Activated T-cell treated with anti-CD3 and anti-CD28 coated beads, Interleukin-2, amount 50 U/mL, for 72 hours (primary cell): ENCODE data around the gene HOMER2. TPM values are rescaled to one million over a fixed set of nuclear protein-coding genes. Genes with fewer than 3 reads are reported as not detected.

Experiments used
- ATAC-seq, 2 donors: fragments of 150-1000 bp; cut with Tn5 transposase; replicated peaks in 1 of 2; 2 replicates each; pipeline ENCODE4 v1.10.0; 2021; ENCODE audit warnings: moderate library complexity in 2 of 2, mild to moderate bottlenecking in 1 of 2
- DNase-seq, 2 donors: peaks; one replicate each; pipeline ENCODE4 v3.0.0; 2021 to 2022; ENCODE audit warnings: mixed read lengths in 1 of 2
- H3K27ac Mint-ChIP-seq: one replicate; pipeline ENCODE4 v1.8.0; 2022; ENCODE audit warnings: mild to moderate bottlenecking, moderate library complexity, mixed read lengths
- H3K27me3 Mint-ChIP-seq: one replicate; pipeline ENCODE4 v1.8.0; 2022; ENCODE audit warnings: low read depth, mixed read lengths
- H3K36me3 Mint-ChIP-seq, 2 donors: one replicate each; pipeline ENCODE4 v1.8.0; 2022; ENCODE audit warnings: mixed read lengths in 2 of 2, mild to moderate bottlenecking in 1 of 2; ENCODE audit not compliant: insufficient read depth in 2 of 2
- H3K4me1 Mint-ChIP-seq: one replicate; pipeline ENCODE4 v1.8.0; 2022; ENCODE audit warnings: low read depth, mixed read lengths
- H3K4me3 Mint-ChIP-seq, 2 donors: one replicate each; pipeline ENCODE4 v1.8.0; 2022; ENCODE audit warnings: mild to moderate bottlenecking in 2 of 2, mixed read lengths in 2 of 2, moderate library complexity in 2 of 2
- H3K9me3 Mint-ChIP-seq, 2 donors: one replicate each; pipeline ENCODE4 v1.8.0; 2022; ENCODE audit warnings: mixed read lengths in 2 of 2
- total RNA-seq, 2 donors: library from RNA; stranded (reverse); gene quantifications; one replicate each; pipeline ENCODE4 v1.2.3, GENCODE V29; 2022

HOMER2 gene
- total RNA-seq, 2 donors from 2014 or later = 9.6 to 10.9 TPM

GRCh38 chr15:82935382-82935781 is 17.1 kb downstream of the HOMER2 start:
- Mint-ChIP-seq H3K27ac (no peak overlapping the region), H3K4me3 (no peak overlapping the region), H3K36me3 (no peaks in the 10 kb centered on the region), H3K4me1 (peaks cover 18% of the 10 kb centered on the region), H3K27me3 (peaks cover 35% of the 10 kb centered on the region), H3K9me3 (no peaks in the 10 kb centered on the region)
- ATAC-seq (no peak), DNase-seq (no peak)

DNA sequence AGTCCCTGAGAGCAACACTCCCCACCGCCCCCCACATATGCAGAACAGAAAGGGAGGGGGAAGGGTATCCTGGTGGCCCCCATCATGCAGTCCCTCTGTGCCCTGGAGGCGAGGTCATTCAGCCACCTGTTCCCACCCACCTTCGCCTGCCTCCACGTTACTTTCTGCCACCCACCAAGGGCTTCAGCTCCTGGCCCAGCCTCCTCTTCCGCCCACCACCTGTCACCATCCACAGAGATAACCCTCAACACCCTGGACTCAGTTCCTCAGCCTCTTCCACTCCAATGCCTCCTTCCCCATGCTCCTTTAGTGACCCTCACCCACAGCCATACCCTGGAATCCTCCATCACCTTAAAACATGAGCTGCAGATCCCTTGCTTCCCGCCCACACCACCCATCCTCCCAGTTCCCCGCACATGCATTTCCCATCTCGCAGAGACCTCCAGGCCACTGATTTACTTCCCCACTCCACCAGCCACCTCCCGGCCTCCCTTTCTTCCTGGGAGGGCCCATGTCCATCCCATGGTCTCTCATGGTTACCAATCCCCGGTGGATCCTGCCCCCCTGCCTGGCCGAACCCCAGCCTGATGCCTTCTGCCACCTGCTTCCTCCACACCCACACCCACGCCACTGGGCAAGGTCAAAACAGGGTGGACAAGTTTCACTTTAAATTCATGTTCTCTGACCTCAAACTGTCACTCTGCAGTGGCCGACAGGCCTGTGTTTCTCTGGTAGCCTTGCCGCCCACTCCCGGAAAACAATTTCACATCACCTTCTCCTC is 18.2 kb downstream of the HOMER2 start:
- peaks cover 35% of the 10 kb centered on the region for H3K27me3 Mint-ChIP-seq
- no peak overlapping the region for H3K4me3 Mint-ChIP-seq
- no peak overlapping the region for H3K27ac Mint-ChIP-seq
- DNase-seq (no peak), ATAC-seq (no peak)
- peaks cover 18% of the 10 kb centered on the region for H3K4me1 Mint-ChIP-seq
- H3K9me3 Mint-ChIP-seq = no peaks in the 10 kb centered on the region
- H3K36me3 Mint-ChIP-seq = no peaks in the 10 kb centered on the region

DNA sequence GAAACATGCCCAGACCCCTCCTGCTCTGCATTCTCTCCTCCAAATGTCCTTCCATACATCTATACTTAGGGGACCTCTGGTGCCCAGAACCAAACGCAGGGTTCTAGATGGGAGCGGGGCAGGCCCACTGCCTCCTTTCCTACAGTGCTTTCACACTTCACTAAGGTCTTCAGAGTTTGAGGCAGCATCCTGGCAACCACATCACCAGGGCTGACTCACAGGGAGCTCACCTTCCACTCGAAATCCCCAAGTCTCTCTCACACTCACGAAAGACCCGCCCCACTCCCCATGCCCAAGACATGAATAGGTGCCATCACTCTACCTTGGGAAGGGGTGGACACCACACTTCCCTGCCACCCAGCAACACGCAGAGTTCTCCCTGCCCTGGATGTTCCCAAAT is 18.9 kb downstream of the HOMER2 start:
- peak; percentile 77 to 80 for ATAC-seq
- peaks cover 18% of the 10 kb centered on the region for H3K4me1 Mint-ChIP-seq
- no peaks in the 10 kb centered on the region for H3K36me3 Mint-ChIP-seq
- H3K27ac Mint-ChIP-seq = no peak overlapping the region
- peak; percentile 9 to 38 for DNase-seq
- no peaks in the 10 kb centered on the region for H3K9me3 Mint-ChIP-seq
- no peak overlapping the region for H3K4me3 Mint-ChIP-seq
- H3K27me3 Mint-ChIP-seq = peaks cover 30% of the 10 kb centered on the region

DNA sequence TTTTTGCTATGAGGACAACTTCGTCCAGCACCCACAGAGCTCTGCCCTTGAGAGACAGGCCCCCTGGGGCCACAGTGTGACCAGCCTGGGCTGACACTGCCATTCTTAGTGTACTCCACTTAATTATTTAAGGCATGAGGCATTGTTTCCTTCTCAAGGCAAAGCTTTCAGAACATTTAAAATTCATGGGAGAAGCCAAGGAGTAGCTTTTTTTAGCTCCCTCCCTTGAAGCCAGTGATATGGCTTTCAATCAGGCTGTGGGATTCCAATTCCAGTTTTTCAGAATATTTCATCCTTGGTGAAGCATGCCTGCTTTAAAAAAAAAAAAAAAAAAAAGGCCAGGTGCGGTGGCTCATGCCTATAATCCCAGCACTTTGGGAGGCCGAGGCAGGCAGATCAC is 21.3 kb downstream of the HOMER2 start:
- H3K27ac Mint-ChIP-seq = no peak overlapping the region
- ATAC-seq (no peak), DNase-seq (no peak)
- peaks cover 23% of the 10 kb centered on the region for H3K27me3 Mint-ChIP-seq
- H3K36me3 Mint-ChIP-seq = no peaks in the 10 kb centered on the region
- H3K4me1 Mint-ChIP-seq = peaks cover 18% of the 10 kb centered on the region
- H3K4me3 Mint-ChIP-seq = no peak overlapping the region
- H3K9me3 Mint-ChIP-seq = no peaks in the 10 kb centered on the region

- DNase-seq = no peak
- Mint-ChIP-seq H3K36me3 (no peaks in the 10 kb centered on the region), H3K27ac (no peak overlapping the region), H3K9me3 (no peaks in the 10 kb centered on the region), H3K27me3 (peaks cover 16% of the 10 kb centered on the region), H3K4me3 (no peak overlapping the region), H3K4me1 (peaks cover 18% of the 10 kb centered on the region)
- no peak for ATAC-seq
Measured at GRCh38 chr15:82930461-82930860, 22.1 kb downstream of the HOMER2 start.

- no peak for DNase-seq
- H3K27ac Mint-ChIP-seq = no peak overlapping the region
- no peaks in the 10 kb centered on the region for H3K27me3 Mint-ChIP-seq
- H3K9me3 Mint-ChIP-seq = no peaks in the 10 kb centered on the region
- H3K36me3 Mint-ChIP-seq = no peaks in the 10 kb centered on the region
- no peak overlapping the region for H3K4me3 Mint-ChIP-seq
- no peak for ATAC-seq
- peaks cover 6% of the 10 kb centered on the region for H3K4me1 Mint-ChIP-seq
Measured at GRCh38 chr15:82928711-82929110, 23.8 kb downstream of the HOMER2 start.

GRCh38 chr15:82923744-82924143 is 28.8 kb downstream of the HOMER2 start:
- H3K36me3 Mint-ChIP-seq = no peaks in the 10 kb centered on the region
- no peaks in the 10 kb centered on the region for H3K4me1 Mint-ChIP-seq
- H3K27ac Mint-ChIP-seq = no peak overlapping the region
- H3K27me3 Mint-ChIP-seq = no peaks in the 10 kb centered on the region
- H3K9me3 Mint-ChIP-seq = no peaks in the 10 kb centered on the region
- no peak overlapping the region for H3K4me3 Mint-ChIP-seq
- DNase-seq (no peak), ATAC-seq (no peak)

DNA sequence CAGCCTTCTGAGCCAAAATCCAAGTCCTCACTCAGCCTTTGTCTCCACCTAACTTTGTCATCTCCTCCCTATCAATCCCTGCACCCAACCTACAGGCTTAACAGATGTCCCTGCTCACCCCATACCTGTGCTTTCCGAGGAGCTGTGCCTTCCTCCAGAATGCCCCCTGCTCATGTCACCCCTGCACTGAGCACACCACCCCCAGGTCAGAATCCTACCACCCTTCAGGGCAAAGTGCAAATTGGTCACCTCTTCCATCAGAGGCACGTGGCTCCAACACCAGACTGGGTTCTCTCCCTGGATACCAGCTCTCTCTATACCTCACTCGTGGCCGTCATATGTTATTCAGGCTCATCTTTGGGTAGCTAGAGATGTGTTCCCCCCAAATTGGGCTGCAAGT is 29.8 kb downstream of the HOMER2 start:
- H3K36me3 Mint-ChIP-seq = no peaks in the 10 kb centered on the region
- H3K9me3 Mint-ChIP-seq = no peaks in the 10 kb centered on the region
- DNase-seq (no peak), ATAC-seq (no peak)
- no peak overlapping the region for H3K27ac Mint-ChIP-seq
- no peaks in the 10 kb centered on the region for H3K27me3 Mint-ChIP-seq
- no peak overlapping the region for H3K4me3 Mint-ChIP-seq
- H3K4me1 Mint-ChIP-seq = no peaks in the 10 kb centered on the region

DNA sequence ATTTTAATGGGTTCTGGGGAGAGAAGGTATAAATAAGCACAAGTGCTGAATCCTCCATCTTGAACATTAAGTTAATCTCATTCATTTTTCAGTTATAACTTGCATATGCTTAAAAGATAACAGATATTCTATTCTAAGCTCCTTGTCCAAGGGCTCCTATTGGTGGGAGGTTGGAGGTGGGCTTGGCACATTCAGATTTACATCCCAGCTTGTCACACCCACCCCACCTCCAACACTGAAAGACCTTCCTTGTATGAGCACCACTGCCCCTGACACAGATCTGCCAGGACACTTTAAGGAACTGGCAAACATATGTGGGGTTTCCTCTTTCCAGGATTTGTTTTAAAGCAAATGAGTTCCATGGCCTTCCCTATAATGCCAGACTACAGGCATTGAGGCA is 30.6 kb downstream of the HOMER2 start:
- no peaks in the 10 kb centered on the region for H3K27me3 Mint-ChIP-seq
- H3K9me3 Mint-ChIP-seq = no peaks in the 10 kb centered on the region
- no peak overlapping the region for H3K27ac Mint-ChIP-seq
- H3K4me1 Mint-ChIP-seq = no peaks in the 10 kb centered on the region
- no peak for ATAC-seq
- no peak for DNase-seq
- H3K4me3 Mint-ChIP-seq = no peak overlapping the region
- no peaks in the 10 kb centered on the region for H3K36me3 Mint-ChIP-seq

GRCh38 chr15:82921242-82921641 is 31.3 kb downstream of the HOMER2 start:
- Mint-ChIP-seq H3K4me1 (no peaks in the 10 kb centered on the region), H3K36me3 (no peaks in the 10 kb centered on the region), H3K27me3 (no peaks in the 10 kb centered on the region), H3K27ac (no peak overlapping the region), H3K4me3 (no peak overlapping the region), H3K9me3 (no peaks in the 10 kb centered on the region)
- DNase-seq = no peak
- no peak for ATAC-seq

GRCh38 chr15:82919231-82919886 is 33.2 kb downstream of the HOMER2 start:
- Mint-ChIP-seq H3K27ac (no peak overlapping the region), H3K36me3 (no peaks in the 10 kb centered on the region), H3K4me1 (no peaks in the 10 kb centered on the region), H3K9me3 (no peaks in the 10 kb centered on the region), H3K4me3 (no peak overlapping the region), H3K27me3 (no peaks in the 10 kb centered on the region)
- no peak for ATAC-seq
- no peak for DNase-seq

GRCh38 chr15:82918607-82919230 is 33.8 kb downstream of the HOMER2 start:
- no peaks in the 10 kb centered on the region for H3K27me3 Mint-ChIP-seq
- H3K27ac Mint-ChIP-seq = no peak overlapping the region
- H3K4me3 Mint-ChIP-seq = no peak overlapping the region
- H3K4me1 Mint-ChIP-seq = no peaks in the 10 kb centered on the region
- no peaks in the 10 kb centered on the region for H3K9me3 Mint-ChIP-seq
- no peaks in the 10 kb centered on the region for H3K36me3 Mint-ChIP-seq
- DNase-seq = no peak
- no peak for ATAC-seq

DNA sequence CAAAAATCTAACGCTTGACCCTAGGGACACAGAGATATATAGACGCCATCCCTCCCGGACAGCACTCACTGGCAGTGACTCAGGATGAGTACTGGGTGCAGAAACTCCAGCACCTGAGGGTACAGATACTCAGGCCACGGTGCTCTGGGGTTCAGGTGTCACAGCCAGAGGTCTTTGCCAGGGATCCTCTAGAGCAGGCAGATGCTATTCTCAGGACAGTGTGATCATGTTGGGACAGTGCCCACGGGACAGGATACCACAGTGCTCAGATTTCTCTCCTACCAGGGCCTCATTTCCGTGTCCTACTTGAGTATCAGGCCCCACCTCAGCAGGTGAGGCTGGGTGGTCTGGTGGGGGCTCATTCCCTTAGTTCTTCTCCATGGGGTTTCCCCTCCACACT is 34.4 kb downstream of the HOMER2 start:
- Mint-ChIP-seq H3K4me3 (no peak overlapping the region), H3K4me1 (no peaks in the 10 kb centered on the region), H3K27me3 (no peaks in the 10 kb centered on the region), H3K27ac (no peak overlapping the region), H3K36me3 (no peaks in the 10 kb centered on the region), H3K9me3 (no peaks in the 10 kb centered on the region)
- ATAC-seq = no peak
- no peak for DNase-seq
